ENCODE results near the gene MPV17L2. TPM values are rescaled to one million over a fixed set of nuclear protein-coding genes. Genes with fewer than 3 reads are reported as not detected.

MPV17L2 gene
- total and polyA plus RNA-seq, 4 donors, result 3.6 to 28.0 (median 14.1) TPM

DNA sequence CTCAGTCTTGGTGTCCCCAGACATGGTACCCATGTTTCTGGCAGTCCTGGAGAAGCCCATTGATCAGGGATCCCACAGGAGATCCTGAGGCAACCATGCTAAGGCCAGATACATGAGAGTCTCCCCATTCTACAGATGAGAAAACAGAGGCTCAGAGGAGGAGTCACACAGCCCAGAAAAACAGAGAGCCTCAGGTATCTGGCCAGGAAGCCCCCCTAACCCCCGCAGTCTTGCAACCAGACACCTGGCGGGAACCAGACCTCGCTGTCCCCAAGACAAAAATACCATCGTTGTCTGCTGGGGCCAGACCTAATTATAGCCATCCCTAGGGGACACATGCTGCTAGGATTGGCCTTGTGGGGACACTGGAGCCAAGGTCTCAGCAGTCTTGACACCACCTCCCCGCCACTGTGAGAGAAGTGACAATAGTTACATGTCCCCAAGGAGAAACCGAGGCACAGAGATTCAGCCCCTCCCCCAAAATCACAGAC, 34.8 kb downstream of the MPV17L2 start:
- H3K27me3 ChIP-seq (ENCODE audit: control insufficient read depth in 4 of 4, insufficient read depth in 4 of 4, low read length in 3 of 4), result peaks cover 0 to 2% (median 0%) of the 10 kb centered on the region in 4 donors

DNA sequence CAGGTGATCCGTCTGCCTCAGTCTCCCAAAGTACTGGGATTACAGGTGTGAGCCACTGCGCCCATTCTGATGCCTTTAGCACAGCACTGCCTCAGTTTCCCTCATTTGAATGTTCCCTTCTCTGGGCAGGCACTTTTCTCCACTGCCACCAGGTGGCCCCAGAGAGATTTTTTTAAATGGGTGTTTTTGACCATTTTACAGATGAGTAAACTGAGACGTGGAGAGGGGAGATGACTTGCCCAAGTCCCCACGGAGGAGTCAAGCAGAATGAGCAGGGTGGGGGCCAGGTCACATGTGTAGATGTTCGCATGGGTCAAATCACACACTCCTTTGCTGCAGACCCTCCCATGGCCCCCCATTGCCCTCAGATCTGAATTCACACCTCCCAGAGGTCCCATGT, 36.5 kb downstream of the MPV17L2 start:
- Histone ChIP-seq H3K36me3 (ENCODE audit: control insufficient read depth in 4 of 4, insufficient read depth in 3 of 4, low read depth in 1 of 4, low read length in 3 of 4) (no peaks in the 10 kb centered on the region), H3K9ac (ENCODE audit: low read depth in 1 of 2, low read length in 2 of 2) (no peak overlapping the region), H3K4me1 (ENCODE audit: control insufficient read depth in 4 of 4, insufficient read depth in 4 of 4, low read length in 3 of 4) (peaks cover 3 to 9% (median 4%) of the 10 kb centered on the region in 4 donors), H3K4me3 (ENCODE audit: low read depth in 1 of 3, low read length in 3 of 3) (no peak overlapping the region), H3K27me3 (ENCODE audit: control insufficient read depth in 4 of 4, insufficient read depth in 4 of 4, low read length in 3 of 4) (peaks cover 0 to 6% (median under 1%) of the 10 kb centered on the region in 4 donors), H3K27ac (ENCODE audit: low read depth in 1 of 2, low read length in 2 of 2) (no peak overlapping the region), H3K9me3 (ENCODE audit: control insufficient read depth in 4 of 4, low read length in 3 of 4) (peaks cover 0 to 7% (median 6%) of the 10 kb centered on the region in 4 donors)
- DNase-seq (ENCODE audit: low spot score), result no peak
- 64% methylated on average over 5 of the region's 5 CpGs for WGBS
- TF ChIP-seq, protein P1, sequence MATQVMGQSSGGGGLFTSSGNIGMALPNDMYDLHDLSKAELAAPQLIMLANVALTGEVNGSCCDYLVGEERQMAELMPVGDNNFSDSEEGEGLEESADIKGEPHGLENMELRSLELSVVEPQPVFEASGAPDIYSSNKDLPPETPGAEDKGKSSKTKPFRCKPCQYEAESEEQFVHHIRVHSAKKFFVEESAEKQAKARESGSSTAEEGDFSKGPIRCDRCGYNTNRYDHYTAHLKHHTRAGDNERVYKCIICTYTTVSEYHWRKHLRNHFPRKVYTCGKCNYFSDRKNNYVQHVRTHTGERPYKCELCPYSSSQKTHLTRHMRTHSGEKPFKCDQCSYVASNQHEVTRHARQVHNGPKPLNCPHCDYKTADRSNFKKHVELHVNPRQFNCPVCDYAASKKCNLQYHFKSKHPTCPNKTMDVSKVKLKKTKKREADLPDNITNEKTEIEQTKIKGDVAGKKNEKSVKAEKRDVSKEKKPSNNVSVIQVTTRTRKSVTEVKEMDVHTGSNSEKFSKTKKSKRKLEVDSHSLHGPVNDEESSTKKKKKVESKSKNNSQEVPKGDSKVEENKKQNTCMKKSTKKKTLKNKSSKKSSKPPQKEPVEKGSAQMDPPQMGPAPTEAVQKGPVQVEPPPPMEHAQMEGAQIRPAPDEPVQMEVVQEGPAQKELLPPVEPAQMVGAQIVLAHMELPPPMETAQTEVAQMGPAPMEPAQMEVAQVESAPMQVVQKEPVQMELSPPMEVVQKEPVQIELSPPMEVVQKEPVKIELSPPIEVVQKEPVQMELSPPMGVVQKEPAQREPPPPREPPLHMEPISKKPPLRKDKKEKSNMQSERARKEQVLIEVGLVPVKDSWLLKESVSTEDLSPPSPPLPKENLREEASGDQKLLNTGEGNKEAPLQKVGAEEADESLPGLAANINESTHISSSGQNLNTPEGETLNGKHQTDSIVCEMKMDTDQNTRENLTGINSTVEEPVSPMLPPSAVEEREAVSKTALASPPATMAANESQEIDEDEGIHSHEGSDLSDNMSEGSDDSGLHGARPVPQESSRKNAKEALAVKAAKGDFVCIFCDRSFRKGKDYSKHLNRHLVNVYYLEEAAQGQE (IDR thresholded peaks at IDR 0.05), result no peak
- no peak for TF ChIP-seq SP1 (IDR thresholded peaks at IDR 0.05)
- TF ChIP-seq, protein P2, sequence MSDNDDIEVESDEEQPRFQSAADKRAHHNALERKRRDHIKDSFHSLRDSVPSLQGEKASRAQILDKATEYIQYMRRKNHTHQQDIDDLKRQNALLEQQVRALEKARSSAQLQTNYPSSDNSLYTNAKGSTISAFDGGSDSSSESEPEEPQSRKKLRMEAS (IDR thresholded peaks at IDR 0.05), result no peak
- TF ChIP-seq, protein P3, sequence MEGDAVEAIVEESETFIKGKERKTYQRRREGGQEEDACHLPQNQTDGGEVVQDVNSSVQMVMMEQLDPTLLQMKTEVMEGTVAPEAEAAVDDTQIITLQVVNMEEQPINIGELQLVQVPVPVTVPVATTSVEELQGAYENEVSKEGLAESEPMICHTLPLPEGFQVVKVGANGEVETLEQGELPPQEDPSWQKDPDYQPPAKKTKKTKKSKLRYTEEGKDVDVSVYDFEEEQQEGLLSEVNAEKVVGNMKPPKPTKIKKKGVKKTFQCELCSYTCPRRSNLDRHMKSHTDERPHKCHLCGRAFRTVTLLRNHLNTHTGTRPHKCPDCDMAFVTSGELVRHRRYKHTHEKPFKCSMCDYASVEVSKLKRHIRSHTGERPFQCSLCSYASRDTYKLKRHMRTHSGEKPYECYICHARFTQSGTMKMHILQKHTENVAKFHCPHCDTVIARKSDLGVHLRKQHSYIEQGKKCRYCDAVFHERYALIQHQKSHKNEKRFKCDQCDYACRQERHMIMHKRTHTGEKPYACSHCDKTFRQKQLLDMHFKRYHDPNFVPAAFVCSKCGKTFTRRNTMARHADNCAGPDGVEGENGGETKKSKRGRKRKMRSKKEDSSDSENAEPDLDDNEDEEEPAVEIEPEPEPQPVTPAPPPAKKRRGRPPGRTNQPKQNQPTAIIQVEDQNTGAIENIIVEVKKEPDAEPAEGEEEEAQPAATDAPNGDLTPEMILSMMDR (IDR thresholded peaks at IDR 0.05; ENCODE audit: low read depth, low read length, missing input control), result peak; percentile 29

More for the DNA sequence above, 34.8 kb downstream of the MPV17L2 start:
- Histone ChIP-seq H3K4me3 (ENCODE audit: low read depth in 1 of 3, low read length in 3 of 3) (no peak overlapping the region), H3K9ac (ENCODE audit: low read depth in 1 of 2, low read length in 2 of 2) (no peak overlapping the region), H3K9me3 (ENCODE audit: control insufficient read depth in 4 of 4, low read length in 3 of 4) (peaks cover 0 to 2% (median under 1%) of the 10 kb centered on the region in 4 donors), H3K36me3 (ENCODE audit: control insufficient read depth in 4 of 4, insufficient read depth in 3 of 4, low read depth in 1 of 4, low read length in 3 of 4) (no peaks in the 10 kb centered on the region), H3K4me1 (ENCODE audit: control insufficient read depth in 4 of 4, insufficient read depth in 4 of 4, low read length in 3 of 4) (peaks cover 4 to 14% (median 7%) of the 10 kb centered on the region in 4 donors), H3K27ac (ENCODE audit: low read depth in 1 of 2, low read length in 2 of 2) (no peak overlapping the region)
- TF ChIP-seq, protein P4, sequence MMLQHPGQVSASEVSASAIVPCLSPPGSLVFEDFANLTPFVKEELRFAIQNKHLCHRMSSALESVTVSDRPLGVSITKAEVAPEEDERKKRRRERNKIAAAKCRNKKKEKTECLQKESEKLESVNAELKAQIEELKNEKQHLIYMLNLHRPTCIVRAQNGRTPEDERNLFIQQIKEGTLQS (IDR thresholded peaks at IDR 0.05), result no peak
- DNase-seq (ENCODE audit: low spot score), result no peak
- 79% methylated on average over 6 of the region's 6 CpGs for WGBS

DNA sequence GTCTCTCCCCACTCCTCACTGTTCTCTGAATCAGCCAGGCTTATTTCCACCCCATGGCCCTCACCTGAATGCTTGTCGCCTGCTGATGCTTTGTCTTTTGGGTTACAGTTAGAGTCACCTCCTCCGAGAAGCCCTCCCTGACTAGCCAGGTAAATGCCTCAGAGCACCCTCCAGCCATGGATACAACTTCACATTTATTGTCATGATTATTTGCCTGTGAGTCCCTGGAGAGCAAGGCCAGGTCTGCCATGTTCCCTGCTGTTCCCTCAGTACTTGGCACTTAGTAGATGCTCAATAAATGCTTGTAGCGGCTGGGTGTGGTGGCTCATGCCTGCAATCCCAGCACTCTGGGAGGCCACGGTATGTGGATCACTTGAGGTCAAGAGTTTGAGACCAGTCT, 36.9 kb downstream of the MPV17L2 start:
- Histone ChIP-seq H3K36me3 (ENCODE audit: control insufficient read depth in 4 of 4, insufficient read depth in 3 of 4, low read depth in 1 of 4, low read length in 3 of 4) (no peaks in the 10 kb centered on the region), H3K4me3 (ENCODE audit: low read depth in 1 of 3, low read length in 3 of 3) (no peak overlapping the region), H3K27me3 (ENCODE audit: control insufficient read depth in 4 of 4, insufficient read depth in 4 of 4, low read length in 3 of 4) (peaks cover 0 to 6% (median under 1%) of the 10 kb centered on the region in 4 donors), H3K9me3 (ENCODE audit: control insufficient read depth in 4 of 4, low read length in 3 of 4) (peaks cover 0 to 7% (median 6%) of the 10 kb centered on the region in 4 donors), H3K4me1 (ENCODE audit: control insufficient read depth in 4 of 4, insufficient read depth in 4 of 4, low read length in 3 of 4) (peaks cover 0 to 6% (median 4%) of the 10 kb centered on the region in 4 donors), H3K9ac (ENCODE audit: low read depth in 1 of 2, low read length in 2 of 2) (no peak overlapping the region), H3K27ac (ENCODE audit: low read depth in 1 of 2, low read length in 2 of 2) (no peak overlapping the region)
- 73% methylated on average over 4 of the region's 4 CpGs for WGBS
- no peak for DNase-seq (ENCODE audit: low spot score)
- TF ChIP-seq RXRA (IDR thresholded peaks at IDR 0.05), result no peak
- TF ChIP-seq EGR1 (IDR thresholded peaks at IDR 0.05; ENCODE audit: low read depth in 2 of 2), result no peak
- no peak for TF ChIP-seq NR2F2 (IDR thresholded peaks at IDR 0.05)
- TF ChIP-seq, protein P1 (IDR thresholded peaks at IDR 0.05), result no peak
- TF ChIP-seq FOXA1 (IDR thresholded peaks at IDR 0.05), result no peak
- TF ChIP-seq, protein P3 (IDR thresholded peaks at IDR 0.05; ENCODE audit: low read depth, low read length, missing input control), result no peak
- TF ChIP-seq FOXA2 (IDR thresholded peaks at IDR 0.05), result no peak
- no peak for TF ChIP-seq RAD21 (IDR thresholded peaks at IDR 0.05)
- TF ChIP-seq, protein P4 (IDR thresholded peaks at IDR 0.05), result no peak
- TF ChIP-seq GABPA (IDR thresholded peaks at IDR 0.05 in 1 of 2, conservative IDR thresholded peaks at IDR 0.05 in 1 of 2), result no peak
- TF ChIP-seq HNF4G (IDR thresholded peaks at IDR 0.05), result no peak
- TF ChIP-seq TAF1 (conservative IDR thresholded peaks at IDR 0.05), result no peak
